ENCODE measurements around the gene PCDHGC4. TPM values are rescaled to one million over a fixed set of nuclear protein-coding genes. Genes with fewer than 3 reads are reported as not detected.

PCDHGC4 gene
- total RNA-seq, 4 donors from 2014 or later = 1.8 to 26.5 (median 2.7) TPM

- no peak overlapping the region for H3K27ac ChIP-seq
Observed at GRCh38 chr5:141533897-141534296, 49.1 kb downstream of the PCDHGC4 start.

DNA sequence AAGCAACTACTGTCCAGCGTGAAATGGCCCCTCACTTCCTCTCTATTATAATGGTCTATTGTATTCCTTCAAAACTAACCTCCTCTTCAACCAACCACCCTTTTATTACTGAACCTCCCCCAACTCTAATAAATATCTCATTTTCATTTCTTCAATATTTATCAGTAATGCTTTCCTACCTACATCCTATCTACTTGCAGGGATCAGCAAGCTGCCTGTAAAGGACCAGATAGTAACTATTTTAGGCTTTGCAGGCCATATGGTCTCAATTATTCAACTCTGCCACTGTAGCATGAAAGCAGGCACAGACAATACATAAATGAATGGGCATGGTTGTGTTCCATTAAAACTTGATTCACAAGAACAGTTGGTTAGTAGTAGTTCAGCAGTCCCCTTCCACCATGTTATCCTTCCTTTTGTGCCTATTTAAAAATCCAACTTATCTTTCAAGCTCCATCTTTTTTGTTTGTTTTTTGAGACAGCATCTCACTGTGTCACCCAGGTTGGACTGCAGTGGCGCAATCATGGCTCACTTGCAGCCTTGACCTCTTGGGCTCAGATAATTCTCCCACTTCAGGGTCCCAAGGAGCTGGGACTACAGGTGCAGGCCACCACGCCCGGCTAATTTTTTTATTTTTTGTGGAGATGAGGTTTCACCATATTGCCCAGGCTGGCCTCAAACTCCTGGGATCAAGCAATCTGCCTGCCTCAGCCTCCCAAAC is 49.8 kb downstream of the PCDHGC4 start:
- intact Hi-C loops (cut with DNase I; ENCODE audit: low total_unique reads) (no loop called here), in situ Hi-C loops (cut with MboI; ENCODE audit: low pct_ligation_motif_present in 1 of 4, low pct_unique_long_range_greater_than_20kb in 1 of 4, low sequenced_read_pairs in 3 of 4) (no loop called here)
- Histone ChIP-seq H3K36me3 (peaks cover 0 to 11% (median 2%) of the 10 kb centered on the region in 4 donors), H3K27me3 (no peaks in the 10 kb centered on the region), H3K9me3 (no peaks in the 10 kb centered on the region), H3K4me3 (no peak overlapping the region), H3K27ac (no peak overlapping the region), H3K4me1 (no peaks in the 10 kb centered on the region)
- WGBS, 2 donors (ENCODE audit: low coverage in 1 of 2) = 95 to 96% methylated on average over 4 of the region's 4 CpGs
- TF ChIP-seq POLR2A (IDR thresholded peaks at IDR 0.05) = no peak
- no peak for TF ChIP-seq EP300 (IDR thresholded peaks at IDR 0.05; ENCODE audit: low read depth)
- no peak for TF ChIP-seq POLR2AphosphoS5 (IDR thresholded peaks at IDR 0.05)
- no peak for TF ChIP-seq CTCF (IDR thresholded peaks at IDR 0.05)
- no peak for DNase-seq

More at GRCh38 chr5:141533897-141534296, 49.1 kb downstream of the PCDHGC4 start:
- DNase-seq = no peak
- 100% methylated on average over 1 of the region's 1 CpG for WGBS, 2 donors (ENCODE audit: low coverage in 1 of 2)
- TF ChIP-seq CTCF (IDR thresholded peaks at IDR 0.05) = no peak
- TF ChIP-seq POLR2AphosphoS5 (IDR thresholded peaks at IDR 0.05) = no peak
- TF ChIP-seq POLR2A (IDR thresholded peaks at IDR 0.05) = no peak
- TF ChIP-seq EP300 (IDR thresholded peaks at IDR 0.05; ENCODE audit: low read depth) = no peak
- Histone ChIP-seq H3K27me3 (no peaks in the 10 kb centered on the region), H3K4me3 (no peak overlapping the region), H3K4me1 (peaks cover 0 to 4% (median 0%) of the 10 kb centered on the region in 4 donors), H3K36me3 (peaks cover 0 to 17% (median 2%) of the 10 kb centered on the region in 4 donors), H3K9me3 (no peaks in the 10 kb centered on the region)
- intact Hi-C loops (cut with DNase I; ENCODE audit: low total_unique reads) = no loop called here
- in situ Hi-C loops (cut with MboI; ENCODE audit: low pct_ligation_motif_present in 1 of 4, low pct_unique_long_range_greater_than_20kb in 1 of 4, low sequenced_read_pairs in 3 of 4) = no loop called here

Other genes starting within 250 kb of the PCDHGC4 start
- gene PCDHB15, start 239.6 kb upstream of the PCDHGC4 start, total RNA-seq = 1 to 10 TPM in 3 of 4 donors, under 1 TPM in 1; 0.75 to 5.6 (median 1.1) TPM
- 1 to 10 TPM in 2 of 4 donors, not detected in 2; 1.4 to 1.8 TPM for gene SLC25A2, start 181.0 kb upstream of the PCDHGC4 start, total RNA-seq
- 10 to 100 TPM; 41.9 to 62.5 (median 50.3) TPM for gene TAF7, start 164.2 kb upstream of the PCDHGC4 start, total RNA-seq
- under 1 TPM in 2 of 4 donors, not detected in 2; 0.55 to 0.64 TPM for gene PCDHGA1, start 154.5 kb upstream of the PCDHGC4 start, total RNA-seq
- gene PCDHGA2, start 146.3 kb upstream of the PCDHGC4 start, total RNA-seq = 1 to 10 TPM in 3 of 4 donors, under 1 TPM in 1; 0.68 to 1.9 (median 1.6) TPM
- gene PCDHGA3, start 141.2 kb upstream of the PCDHGC4 start, total RNA-seq = 1 to 10 TPM in 2 of 4 donors, under 1 TPM in 2; 0.55 to 4.9 (median 1.1) TPM
- 10 to 100 TPM in 1 of 4 donors, 1 to 10 TPM in 2, under 1 TPM in 1; 0.96 to 10.5 (median 3.4) TPM for gene PCDHGB1, start 134.9 kb upstream of the PCDHGC4 start, total RNA-seq
- 10 to 100 TPM in 1 of 4 donors, 1 to 10 TPM in 2, not detected in 1; 1.4 to 18.0 (median 1.6) TPM for gene PCDHGA4, start 130.0 kb upstream of the PCDHGC4 start, total RNA-seq
- gene PCDHGB2, start 125.0 kb upstream of the PCDHGC4 start, total RNA-seq = 10 to 100 TPM in 1 of 4 donors, 1 to 10 TPM in 3; 2.1 to 12.7 (median 3.2) TPM
- gene PCDHGA5, start 120.9 kb upstream of the PCDHGC4 start, total RNA-seq = 1 to 10 TPM in 3 of 4 donors, not detected in 1; 2.5 to 4.1 (median 3.4) TPM
- gene PCDHGB3, start 114.8 kb upstream of the PCDHGC4 start, total RNA-seq = 1 to 10 TPM; 1.4 to 3.8 (median 2.6) TPM
- gene PCDHGA6, start 111.1 kb upstream of the PCDHGC4 start, total RNA-seq = 1 to 10 TPM; 2.4 to 7.5 (median 3.7) TPM
- gene PCDHGA7, start 102.3 kb upstream of the PCDHGC4 start, total RNA-seq = 1 to 10 TPM; 2.0 to 8.6 (median 3.2) TPM
- 1 to 10 TPM in 2 of 4 donors, under 1 TPM in 2; 0.40 to 4.4 (median 2.4) TPM for gene PCDHGB4, start 97.3 kb upstream of the PCDHGC4 start, total RNA-seq
- gene PCDHGA8, start 92.4 kb upstream of the PCDHGC4 start, total RNA-seq = 10 to 100 TPM in 1 of 4 donors, 1 to 10 TPM in 3; 1.5 to 11.5 (median 2.5) TPM
- 10 to 100 TPM in 2 of 4 donors, 1 to 10 TPM in 2; 5.3 to 23.3 (median 9.2) TPM for gene PCDHGB5, start 87.1 kb upstream of the PCDHGC4 start, total RNA-seq
- 1 to 10 TPM; 1.2 to 4.6 (median 3.4) TPM for gene PCDHGA9, start 82.3 kb upstream of the PCDHGC4 start, total RNA-seq
- 1 to 10 TPM; 1.9 to 5.9 (median 4.7) TPM for gene PCDHGB6, start 77.0 kb upstream of the PCDHGC4 start, total RNA-seq
- 1 to 10 TPM; 4.0 to 6.5 (median 6.1) TPM for gene PCDHGA10, start 72.0 kb upstream of the PCDHGC4 start, total RNA-seq
- 10 to 100 TPM in 1 of 4 donors, 1 to 10 TPM in 3; 7.0 to 10.1 (median 9.1) TPM for gene PCDHGB7, start 67.4 kb upstream of the PCDHGC4 start, total RNA-seq
- 1 to 10 TPM; 2.6 to 5.8 (median 4.4) TPM for gene PCDHGA11, start 64.0 kb upstream of the PCDHGC4 start, total RNA-seq
- gene PCDHGA12, start 54.5 kb upstream of the PCDHGC4 start, total RNA-seq = 10 to 100 TPM in 1 of 4 donors, 1 to 10 TPM in 3; 1.6 to 14.2 (median 4.8) TPM
- 10 to 100 TPM in 3 of 4 donors, 1 to 10 TPM in 1; 6.0 to 17.0 (median 13.6) TPM for gene PCDHGC3, start 9.1 kb upstream of the PCDHGC4 start, total RNA-seq
- gene PCDHGC5, start 4.1 kb downstream of the PCDHGC4 start, total RNA-seq = 1 to 10 TPM in 2 of 4 donors, under 1 TPM in 2; 0.20 to 2.5 (median 1.0) TPM
- gene DIAPH1, start 134.0 kb downstream of the PCDHGC4 start, total RNA-seq = 100 to 1,000 TPM in 1 of 4 donors, 10 to 100 TPM in 3; 55.4 to 150 (median 91.4) TPM
- gene HDAC3, start 151.8 kb downstream of the PCDHGC4 start, total RNA-seq = 10 to 100 TPM; 12.7 to 45.1 (median 40.2) TPM
- gene RELL2, start 152.0 kb downstream of the PCDHGC4 start, total RNA-seq = 10 to 100 TPM in 1 of 4 donors, 1 to 10 TPM in 3; 4.4 to 19.1 (median 7.5) TPM
- 10 to 100 TPM; 26.1 to 69.9 (median 43.1) TPM for gene FCHSD1, start 166.4 kb downstream of the PCDHGC4 start, total RNA-seq
- 1 to 10 TPM; 1.1 to 4.0 (median 3.3) TPM for gene ARAP3, start 197.2 kb downstream of the PCDHGC4 start, total RNA-seq

Data from transverse colon (tissue), 4 donors.